Pancreas (tissue), 10 donors: ENCODE data around the gene RPTOR. TPM values are rescaled to one million over a fixed set of nuclear protein-coding genes. Genes with fewer than 3 reads are reported as not detected.

Experiments
- ATAC-seq, 4 donors: fragments of 200-7000 bp; cut with Tn5 transposase; one replicate each; pipeline versions ENCODE4 v1.8.0 to v1.9.1; 2020; ENCODE audit warnings: mild to moderate bottlenecking in 4 of 4, moderate library complexity in 4 of 4
- DNase-seq, 6 donors: peaks; one replicate each; pipeline ENCODE4 v3.0.0-alpha.2; 2020
- FAIRE-seq: peaks from 2 replicates; lab custom pipeline; 2012; peaks lifted over from hg19 to GRCh38; lab: Jason Lieb, UNC
- H3K27ac ChIP-seq, 4 donors: fragments of 200-600 bp; sonication (generic); 1 replicate in 3 of 4; 2 replicates in 1 of 4; pipeline versions ENCODE4 v1.5.0 to v1.8.0; 2020
- H3K27me3 ChIP-seq, 4 donors: fragments of 200-600 bp; one replicate each; pipeline ENCODE4 v1.8.0; 2021
- H3K36me3 ChIP-seq, 3 donors: fragments of 200-600 bp; sonication (generic) in 1 of 3; one replicate each; pipeline versions ENCODE4 v1.5.0 to v1.8.0; 2020 to 2021
- H3K4me1 ChIP-seq, 3 donors: fragments of 200-600 bp; one replicate each; pipeline ENCODE4 v1.8.0; 2021
- H3K4me3 ChIP-seq, 4 donors: fragments of 200-600 bp; sonication (generic) in 2 of 4; one replicate each; pipeline versions ENCODE4 v1.5.0 to v1.8.0; 2020 to 2021
- H3K9me3 ChIP-seq, 4 donors: fragments of 200-600 bp; one replicate each; pipeline ENCODE4 v1.8.0; 2021
- WGBS, 2 donors: extraction: QIAGEN DNeasy Blood & Tissue Kit; methylation state at CpG; one replicate each; pipeline ENCODE4 v1.1.7; 2013; 5-methylcytosine and 5-hydroxymethylcytosine counted together
- intact Hi-C, 3 donors: fragments of 100-400 bp; cut with DNase I; formaldehyde crosslinking; loops; one replicate each; pipeline versions ENCODE4 v1.11.1 to v1.14.2; 2022
- polyA plus RNA-seq, 2 donors: library from polyadenylated mRNA; stranded (reverse); fragments of 200-250 nt; gene quantifications; one replicate each; pipeline ENCODE4 v1.2.3, GENCODE V29; 2013
- total RNA-seq, 6 donors: library from RNA; stranded (reverse); fragmentation: NEBNext Ultra II Directional in 4 of 6; extraction: Animal tissue kit (Norgen Biotek cat#: 25700) in 4 of 6; gene quantifications; one replicate each; pipeline versions ENCODE4 v1.2.1 to v1.2.4, GENCODE V29; 2021 to 2023
- TF ChIP-seq, protein P1 (sequence below), 4 donors: fragments of 200-600 bp; sonication (generic) in 3 of 4; IDR thresholded peaks; one replicate each; pipeline versions ENCODE4 v1.5.0 to v1.8.0; 2021; ENCODE audit warnings: antibody characterized with exemption in 4 of 4
- donor health status: healthy with polysubstance abuse.
- donor health status: DM: no; HTN: no; CAD: no; lungs with moderate emphysema.
- donor health status: DM: no; HTN: no; CAD: no.
- donor health status: control.
- donor health status: control.
- donor health status: Bipolar disorder and iron deficiency.
- donor health status: DM: yes; HTN: yes; CAD: no.
- donor health status: DM: no; HTN: no; CAD: no.
- donor health status: DM: no; HTN: no; CAD: no.
- donor health status: DM: yes; HTN: yes; CAD: no.

RPTOR gene
- total and polyA plus RNA-seq, 8 donors: 5.0 to 18.9 (median 13.2) TPM

DNA sequence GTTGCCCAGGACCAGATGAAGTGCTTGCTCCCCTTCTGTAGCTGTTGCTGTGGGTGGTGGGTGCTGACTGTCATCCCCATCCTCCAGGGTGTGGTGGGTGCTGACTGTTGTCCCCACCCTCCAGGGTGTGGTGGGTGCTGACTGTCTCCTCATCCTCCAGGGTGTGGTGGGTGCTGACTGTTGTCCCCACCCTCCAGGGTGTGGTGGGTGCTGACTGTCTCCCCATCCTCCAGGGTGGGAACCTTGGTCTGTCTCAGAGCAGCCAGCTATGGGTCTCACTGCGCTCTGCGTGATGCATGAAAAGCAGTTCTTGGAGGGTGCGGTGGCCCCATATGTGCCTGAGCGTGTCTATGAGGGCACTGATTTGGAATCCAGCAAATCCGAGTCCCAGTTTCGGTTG, 163.8 kb downstream of the RPTOR start:
- Histone ChIP-seq H3K27me3 (no peaks in the 10 kb centered on the region), H3K9me3 (no peaks in the 10 kb centered on the region), H3K4me3 (no peak overlapping the region), H3K36me3 (no peaks in the 10 kb centered on the region), H3K4me1 (no peaks in the 10 kb centered on the region), H3K27ac (no peak overlapping the region)
- DNase-seq: no peak
- TF ChIP-seq, protein P1, sequence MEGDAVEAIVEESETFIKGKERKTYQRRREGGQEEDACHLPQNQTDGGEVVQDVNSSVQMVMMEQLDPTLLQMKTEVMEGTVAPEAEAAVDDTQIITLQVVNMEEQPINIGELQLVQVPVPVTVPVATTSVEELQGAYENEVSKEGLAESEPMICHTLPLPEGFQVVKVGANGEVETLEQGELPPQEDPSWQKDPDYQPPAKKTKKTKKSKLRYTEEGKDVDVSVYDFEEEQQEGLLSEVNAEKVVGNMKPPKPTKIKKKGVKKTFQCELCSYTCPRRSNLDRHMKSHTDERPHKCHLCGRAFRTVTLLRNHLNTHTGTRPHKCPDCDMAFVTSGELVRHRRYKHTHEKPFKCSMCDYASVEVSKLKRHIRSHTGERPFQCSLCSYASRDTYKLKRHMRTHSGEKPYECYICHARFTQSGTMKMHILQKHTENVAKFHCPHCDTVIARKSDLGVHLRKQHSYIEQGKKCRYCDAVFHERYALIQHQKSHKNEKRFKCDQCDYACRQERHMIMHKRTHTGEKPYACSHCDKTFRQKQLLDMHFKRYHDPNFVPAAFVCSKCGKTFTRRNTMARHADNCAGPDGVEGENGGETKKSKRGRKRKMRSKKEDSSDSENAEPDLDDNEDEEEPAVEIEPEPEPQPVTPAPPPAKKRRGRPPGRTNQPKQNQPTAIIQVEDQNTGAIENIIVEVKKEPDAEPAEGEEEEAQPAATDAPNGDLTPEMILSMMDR (IDR thresholded peaks at IDR 0.05): no peak
- FAIRE-seq: no peak
- 87 to 90% methylated on average over 6 of the region's 6 CpGs for WGBS, 2 donors
- intact Hi-C loops: no loop called here
- no peak for ATAC-seq

DNA sequence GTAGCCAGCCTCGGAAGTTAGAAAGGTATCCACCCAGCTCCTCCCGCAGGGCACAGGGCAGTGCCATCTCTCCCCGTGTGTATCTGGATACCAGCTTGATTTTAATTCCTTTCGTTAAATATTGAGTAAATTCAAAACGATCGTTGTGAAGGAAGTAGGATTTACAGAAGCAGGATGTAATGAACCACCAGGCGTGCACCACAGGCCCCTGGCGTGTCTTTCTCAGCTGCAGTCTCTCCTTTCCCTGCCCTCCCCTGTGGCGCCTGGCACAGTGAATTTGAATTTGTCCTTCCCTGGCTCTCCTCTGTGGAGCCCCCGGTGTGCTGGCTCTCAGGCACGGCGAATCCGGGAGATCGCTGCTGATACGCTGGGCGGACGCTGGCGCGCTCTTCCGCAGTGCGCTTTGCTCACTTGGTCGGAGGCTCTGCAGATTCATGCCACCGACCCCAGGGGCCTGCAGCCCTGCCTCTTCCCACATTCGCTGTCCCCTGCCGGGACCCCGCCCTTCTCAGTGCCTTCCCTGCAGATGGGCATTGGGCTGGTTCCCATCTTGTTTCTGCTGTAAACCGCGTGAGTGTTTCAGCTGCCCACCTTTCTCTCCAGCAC, 164.6 kb downstream of the RPTOR start:
- Histone ChIP-seq H3K27me3 (no peaks in the 10 kb centered on the region), H3K9me3 (no peaks in the 10 kb centered on the region), H3K27ac (no peak overlapping the region), H3K4me1 (no peaks in the 10 kb centered on the region), H3K36me3 (no peaks in the 10 kb centered on the region), H3K4me3 (no peak overlapping the region)
- ATAC-seq: no peak
- intact Hi-C loops: no loop called here
- TF ChIP-seq, protein P1 (IDR thresholded peaks at IDR 0.05): no peak
- WGBS, 2 donors: 91 to 92% methylated on average over 28 of the region's 28 CpGs
- no peak for FAIRE-seq
- DNase-seq: no peak

DNA sequence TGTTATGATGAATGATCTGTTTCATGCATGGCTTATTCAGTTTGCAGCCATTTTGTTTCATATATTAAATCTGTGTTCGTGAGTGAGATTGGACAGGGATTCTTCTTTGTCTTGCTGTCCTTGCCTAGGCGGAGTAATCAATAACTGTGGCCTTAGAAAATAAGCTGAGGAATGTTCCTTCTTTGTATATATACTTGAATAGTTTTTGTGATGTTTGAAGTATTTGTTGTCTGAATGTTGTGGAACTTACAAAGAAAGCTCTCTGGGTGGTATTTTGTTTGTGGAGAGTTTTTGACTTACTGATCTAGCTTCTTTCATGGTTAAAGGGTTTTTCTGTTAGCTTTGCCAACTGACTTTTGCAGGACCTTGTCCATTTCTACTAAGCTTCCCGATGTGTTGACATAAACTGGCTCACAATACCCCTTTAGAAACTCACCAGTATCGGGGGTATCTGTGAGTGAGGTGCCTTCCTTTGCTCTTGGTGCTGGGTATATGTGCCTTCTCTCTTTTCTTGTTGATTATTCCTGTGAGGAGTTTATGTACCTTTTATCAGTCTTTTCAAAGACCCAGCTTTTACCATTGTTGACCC, 166.2 kb downstream of the RPTOR start:
- WGBS, 2 donors: 72 to 74% methylated on average over 4 of the region's 4 CpGs
- Histone ChIP-seq H3K27ac (no peak overlapping the region), H3K36me3 (no peaks in the 10 kb centered on the region), H3K4me1 (no peaks in the 10 kb centered on the region), H3K4me3 (no peak overlapping the region), H3K27me3 (no peaks in the 10 kb centered on the region), H3K9me3 (no peaks in the 10 kb centered on the region)
- FAIRE-seq: no peak
- no peak for DNase-seq
- ATAC-seq: no peak
- TF ChIP-seq, protein P1 (IDR thresholded peaks at IDR 0.05): no peak
- intact Hi-C loops: no loop called here

DNA sequence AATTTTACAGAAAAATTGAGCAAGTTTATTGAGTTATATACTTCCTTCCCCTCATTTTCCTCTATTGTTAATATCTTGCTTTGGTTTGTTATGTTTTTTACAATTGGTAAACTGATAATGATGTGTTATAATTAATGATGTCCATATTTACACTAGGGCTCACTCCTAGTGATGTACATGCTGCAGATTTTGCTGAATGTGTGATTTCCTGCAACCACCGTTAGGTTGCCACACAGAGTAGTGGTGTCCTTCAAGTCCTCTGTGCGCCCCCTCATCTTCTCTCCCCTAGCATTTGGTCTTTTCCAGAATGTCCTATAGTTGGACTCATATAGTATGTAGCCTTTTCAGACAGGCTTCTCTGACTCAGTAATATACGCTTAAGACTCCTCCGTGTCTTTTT, 167.5 kb downstream of the RPTOR start:
- TF ChIP-seq, protein P1 (IDR thresholded peaks at IDR 0.05): no peak
- H3K9me3 ChIP-seq: no peaks in the 10 kb centered on the region
- no peak overlapping the region for H3K27ac ChIP-seq
- ATAC-seq (no peak), DNase-seq (no peak), FAIRE-seq (no peak)
- 90 to 97% methylated on average over 4 of the region's 4 CpGs for WGBS, 2 donors
- H3K4me3 ChIP-seq: no peak overlapping the region
- intact Hi-C loops: no loop called here
- H3K4me1 ChIP-seq: no peaks in the 10 kb centered on the region
- H3K27me3 ChIP-seq: no peaks in the 10 kb centered on the region
- H3K36me3 ChIP-seq: no peaks in the 10 kb centered on the region

DNA sequence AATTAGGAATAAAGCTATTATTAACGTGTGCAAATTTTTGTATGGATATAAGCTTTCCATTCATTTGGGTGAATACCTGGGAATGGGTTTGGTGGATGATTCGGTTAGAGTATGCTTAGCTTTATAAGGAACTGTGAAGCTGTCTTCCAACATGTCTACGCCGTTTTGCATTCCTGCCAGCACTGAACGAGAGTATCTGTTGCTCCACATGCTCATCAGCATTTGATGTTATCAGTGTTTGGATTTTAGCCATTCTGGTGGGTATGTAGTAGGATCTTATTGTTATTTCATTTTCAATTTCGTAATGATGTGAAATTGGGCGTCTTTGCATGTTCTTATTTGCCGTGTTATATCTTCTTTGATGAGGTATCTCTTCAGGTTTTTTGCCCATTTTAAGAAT, 168.0 kb downstream of the RPTOR start:
- H3K27ac ChIP-seq: no peak overlapping the region
- no peaks in the 10 kb centered on the region for H3K9me3 ChIP-seq
- DNase-seq (no peak), FAIRE-seq (no peak), ATAC-seq (no peak)
- H3K36me3 ChIP-seq: no peaks in the 10 kb centered on the region
- no peaks in the 10 kb centered on the region for H3K4me1 ChIP-seq
- H3K27me3 ChIP-seq: no peaks in the 10 kb centered on the region
- intact Hi-C loops: no loop called here
- 91 to 95% methylated on average over 8 of the region's 8 CpGs for WGBS, 2 donors
- H3K4me3 ChIP-seq: no peak overlapping the region
- TF ChIP-seq, protein P1 (IDR thresholded peaks at IDR 0.05): no peak
